Nephron (organoid): Measurements from ENCODE around the gene GSG1L.

Source experiments
- H3K27ac Mint-ChIP-seq, 3 experiments: 2 replicates each; pipeline ENCODE4 v1.8.0; 2020; ENCODE audit warnings: mixed read lengths in 3 of 3, mild to moderate bottlenecking in 2 of 3, moderate library complexity in 1 of 3
- H3K27me3 Mint-ChIP-seq: 2 replicates; pipeline ENCODE4 v1.8.0; 2021; ENCODE audit warnings: low read depth, mild to moderate bottlenecking, moderate library complexity, mixed read lengths
- H3K36me3 Mint-ChIP-seq: 2 replicates; pipeline ENCODE4 v1.8.0; 2020; ENCODE audit warnings: low read depth, mixed read lengths
- H3K4me1 Mint-ChIP-seq: 2 replicates; pipeline ENCODE4 v1.8.0; 2020; ENCODE audit warnings: mixed read lengths
- H3K4me3 Mint-ChIP-seq, 3 experiments: 2 replicates each; pipeline ENCODE4 v1.8.0; 2020; ENCODE audit warnings: mild to moderate bottlenecking in 3 of 3, mixed read lengths in 3 of 3, moderate library complexity in 2 of 3
- H3K9me3 Mint-ChIP-seq: 2 replicates; pipeline ENCODE4 v1.8.0; 2020; ENCODE audit warnings: mixed read lengths
- TF ChIP-seq, protein P1 (sequence below), 3 experiments: fragments of 200-600 bp; sonication (generic); IDR thresholded peaks; one replicate each; pipeline ENCODE4 v1.5.0; 2021; ENCODE audit warnings: antibody characterized with exemption in 3 of 3; ENCODE audit not compliant: unreplicated experiment in 3 of 3

Gene GSG1L

DNA sequence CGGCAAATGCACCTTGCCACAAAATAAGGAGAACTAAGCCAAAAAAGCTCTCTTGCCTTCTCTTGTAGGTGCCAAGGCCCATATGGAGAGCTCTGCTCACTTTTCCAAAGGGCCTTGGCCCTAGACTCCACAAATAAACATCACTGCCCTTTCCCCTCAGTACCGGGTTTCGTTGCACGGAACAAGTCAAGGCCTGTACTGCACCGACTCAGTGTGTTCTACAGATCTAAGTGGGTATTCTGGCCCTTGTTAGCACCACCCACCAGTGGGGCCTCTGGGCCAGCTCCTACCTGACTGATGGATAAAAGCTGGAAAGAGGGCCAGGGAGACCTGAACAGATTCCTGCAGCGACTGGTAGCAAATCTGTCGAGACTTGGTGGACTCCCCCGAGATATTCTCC lies 43.7 kb upstream of the GSG1L start:
- Mint-ChIP-seq H3K4me3 (no peak overlapping the region), H3K4me1 (no peaks in the 10 kb centered on the region), H3K36me3 (peaks cover 65% of the 10 kb centered on the region)

DNA sequence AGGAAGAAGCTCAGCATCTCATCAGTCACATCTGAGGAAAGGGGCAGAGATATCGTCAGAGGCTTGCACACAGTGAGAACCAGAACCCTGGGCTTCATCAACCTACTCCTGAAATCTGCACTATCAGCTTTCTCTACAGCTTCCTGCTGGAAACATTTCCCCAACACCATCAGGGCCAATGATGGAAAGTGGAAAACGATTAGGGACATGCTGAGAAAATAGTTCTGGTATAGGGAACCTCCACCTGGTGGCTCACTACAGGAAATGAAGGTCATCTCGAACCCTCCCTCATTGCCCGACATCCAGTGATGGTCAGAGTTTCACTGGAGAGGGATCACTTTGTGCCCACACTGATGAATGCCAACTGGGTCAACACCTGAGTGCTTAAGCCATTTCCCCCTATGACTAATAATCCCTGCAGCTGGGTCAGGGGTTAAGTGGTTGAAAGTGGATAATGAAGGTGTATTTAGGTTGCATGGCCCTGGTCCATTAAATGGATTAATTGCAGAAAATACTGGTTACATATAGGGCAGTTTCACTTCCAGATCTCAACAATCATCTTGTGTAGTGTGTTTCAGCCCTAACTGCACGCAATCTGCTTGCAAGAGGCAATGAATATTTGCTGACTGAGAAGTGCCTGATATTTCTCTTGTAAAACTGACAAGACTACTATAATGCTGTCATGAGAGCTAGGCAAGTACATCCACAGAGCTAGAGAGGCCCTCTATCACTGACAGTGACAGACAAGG lies 43.1 kb upstream of the GSG1L start:
- peaks cover 70% of the 10 kb centered on the region for H3K36me3 Mint-ChIP-seq
- no peaks in the 10 kb centered on the region for H3K27me3 Mint-ChIP-seq
- no peaks in the 10 kb centered on the region for H3K9me3 Mint-ChIP-seq
- H3K4me3 Mint-ChIP-seq, result no peak overlapping the region
- TF ChIP-seq, protein P1, sequence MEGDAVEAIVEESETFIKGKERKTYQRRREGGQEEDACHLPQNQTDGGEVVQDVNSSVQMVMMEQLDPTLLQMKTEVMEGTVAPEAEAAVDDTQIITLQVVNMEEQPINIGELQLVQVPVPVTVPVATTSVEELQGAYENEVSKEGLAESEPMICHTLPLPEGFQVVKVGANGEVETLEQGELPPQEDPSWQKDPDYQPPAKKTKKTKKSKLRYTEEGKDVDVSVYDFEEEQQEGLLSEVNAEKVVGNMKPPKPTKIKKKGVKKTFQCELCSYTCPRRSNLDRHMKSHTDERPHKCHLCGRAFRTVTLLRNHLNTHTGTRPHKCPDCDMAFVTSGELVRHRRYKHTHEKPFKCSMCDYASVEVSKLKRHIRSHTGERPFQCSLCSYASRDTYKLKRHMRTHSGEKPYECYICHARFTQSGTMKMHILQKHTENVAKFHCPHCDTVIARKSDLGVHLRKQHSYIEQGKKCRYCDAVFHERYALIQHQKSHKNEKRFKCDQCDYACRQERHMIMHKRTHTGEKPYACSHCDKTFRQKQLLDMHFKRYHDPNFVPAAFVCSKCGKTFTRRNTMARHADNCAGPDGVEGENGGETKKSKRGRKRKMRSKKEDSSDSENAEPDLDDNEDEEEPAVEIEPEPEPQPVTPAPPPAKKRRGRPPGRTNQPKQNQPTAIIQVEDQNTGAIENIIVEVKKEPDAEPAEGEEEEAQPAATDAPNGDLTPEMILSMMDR (IDR thresholded peaks at IDR 0.05; ENCODE audit: unreplicated experiment in 3 of 3), result no peak
- no peaks in the 10 kb centered on the region for H3K4me1 Mint-ChIP-seq
- no peak overlapping the region for H3K27ac Mint-ChIP-seq

More for the DNA sequence above, 43.7 kb upstream of the GSG1L start:
- Mint-ChIP-seq H3K27me3 (no peaks in the 10 kb centered on the region), H3K27ac (no peak overlapping the region), H3K9me3 (no peaks in the 10 kb centered on the region)
- TF ChIP-seq, protein P1 (IDR thresholded peaks at IDR 0.05; ENCODE audit: unreplicated experiment in 3 of 3), result no peak

DNA sequence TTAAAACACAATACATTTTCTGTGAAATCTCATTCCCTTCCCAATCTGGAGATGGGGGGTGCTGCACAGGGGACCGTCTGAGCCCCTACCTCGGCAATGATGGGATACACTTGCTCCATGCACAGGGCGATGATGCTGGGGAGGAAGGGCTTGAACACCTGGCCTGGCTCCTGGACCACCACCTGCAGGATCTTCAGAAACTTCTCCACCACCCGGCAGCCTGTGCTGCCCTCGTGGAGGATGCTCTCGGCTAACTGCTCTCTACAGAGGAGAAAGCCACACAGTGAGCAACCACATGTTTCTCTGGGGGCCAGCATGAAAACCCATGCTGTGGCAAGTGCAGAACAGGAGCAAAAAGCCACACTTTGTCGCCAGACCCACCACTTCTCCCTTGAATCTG lies 42.4 kb upstream of the GSG1L start:
- Mint-ChIP-seq H3K4me3 (no peak overlapping the region), H3K27me3 (no peaks in the 10 kb centered on the region), H3K36me3 (peaks cover 64% of the 10 kb centered on the region), H3K9me3 (no peaks in the 10 kb centered on the region), H3K27ac (no peak overlapping the region), H3K4me1 (no peaks in the 10 kb centered on the region)
- TF ChIP-seq, protein P1 (IDR thresholded peaks at IDR 0.05; ENCODE audit: unreplicated experiment in 3 of 3), result no peak

DNA sequence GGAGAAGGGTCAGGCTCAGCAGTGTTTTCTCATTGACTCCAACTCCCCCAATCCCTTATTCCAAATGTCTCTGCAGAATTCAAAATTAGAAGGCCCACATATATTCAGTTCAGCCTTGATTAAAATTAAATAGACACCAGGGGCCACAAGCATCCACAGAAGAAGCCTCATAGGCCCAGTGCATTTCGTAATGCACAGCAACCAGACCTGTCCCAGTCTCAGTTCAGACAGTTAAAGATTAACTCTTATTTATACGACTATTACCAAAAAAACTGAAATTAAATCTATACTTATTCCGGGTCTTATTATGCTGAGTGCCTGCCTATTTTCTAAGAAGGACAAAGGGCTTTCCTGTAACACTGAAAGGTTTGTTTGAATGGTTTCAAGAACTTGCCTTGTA lies 41.8 kb upstream of the GSG1L start:
- Mint-ChIP-seq H3K4me1 (no peaks in the 10 kb centered on the region), H3K36me3 (peaks cover 62% of the 10 kb centered on the region), H3K4me3 (no peak overlapping the region), H3K27me3 (no peaks in the 10 kb centered on the region), H3K27ac (no peak overlapping the region), H3K9me3 (no peaks in the 10 kb centered on the region)
- TF ChIP-seq, protein P1 (IDR thresholded peaks at IDR 0.05; ENCODE audit: unreplicated experiment in 3 of 3), result no peak

DNA sequence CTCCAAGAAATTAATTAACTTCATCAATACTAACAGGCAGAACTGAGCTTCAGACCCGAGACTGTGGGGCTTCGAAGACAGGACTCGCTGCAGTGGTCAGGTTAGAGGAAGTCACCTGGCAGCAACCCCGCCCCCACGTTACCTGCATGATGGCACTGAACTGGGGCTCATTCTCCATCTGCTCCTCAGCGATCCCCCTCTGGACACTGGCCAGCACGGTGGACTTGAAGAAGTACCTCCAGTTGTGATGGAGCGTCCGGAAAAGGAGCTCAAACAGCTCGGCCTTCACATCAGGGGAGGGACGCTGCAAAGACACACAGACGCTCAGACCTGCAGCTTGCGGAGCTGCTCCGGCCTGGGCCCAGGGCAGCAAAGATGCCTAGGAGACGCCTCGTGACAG lies 40.9 kb upstream of the GSG1L start:
- no peaks in the 10 kb centered on the region for H3K27me3 Mint-ChIP-seq
- no peak overlapping the region for H3K4me3 Mint-ChIP-seq
- TF ChIP-seq, protein P1 (IDR thresholded peaks at IDR 0.05; ENCODE audit: unreplicated experiment in 3 of 3), result no peak
- no peaks in the 10 kb centered on the region for H3K4me1 Mint-ChIP-seq
- H3K9me3 Mint-ChIP-seq, result no peaks in the 10 kb centered on the region
- H3K36me3 Mint-ChIP-seq, result peaks cover 61% of the 10 kb centered on the region
- H3K27ac Mint-ChIP-seq, result no peak overlapping the region
